IMR-90 (cell line): ENCODE results near the gene CLASP1. TPM values are rescaled to one million over a fixed set of nuclear protein-coding genes. Genes with fewer than 3 reads are reported as not detected.
"Not testable (repeated sequence)": the region's sequence is repeated elsewhere in the genome, so short reads cannot be mapped to it uniquely, and the experiment has no call there.

Experiments
- ATAC-seq: fragments of 200-7000 bp; cut with Tn5 transposase; 2 replicates; pipeline ENCODE4 v1.9.1; 2020; ENCODE audit warnings: low read depth, mild to moderate bottlenecking, moderate library complexity
- BruUV-seq: library from RNA; stranded (reverse); fragments of 400-500 nt; replicated peaks from 2 replicates; lab custom pipeline; 2021; lab: Mats Ljungman, UMichigan
- CTCF ChIA-PET: fragments of 300-600 bp; formaldehyde crosslinking; extraction: SDS; loops from one replicate; lab custom pipeline; 2021; ENCODE audit warnings: antibody characterized with exemption; lab: Yijun Ruan, JAX
- POLR2A ChIA-PET: fragments of 300-600 bp; sonication (Branson Sonifier 250); formaldehyde crosslinking; loops from one replicate; lab custom pipeline; 2022; ENCODE audit warnings: antibody characterized with exemption; ENCODE audit not compliant: unreplicated experiment; lab: Charles Lee
- DNase-seq: peaks from one replicate; pipeline ENCODE4 v3.0.0; 2013
- H2AFZ ChIP-seq: replicated peaks from 2 replicates; pipeline ENCODE3; 2013; ENCODE audit warnings: low read length, mild to moderate bottlenecking; ENCODE audit not compliant: poor library complexity
- H2AK5ac ChIP-seq: 2 replicates; pipeline ENCODE4 v1.6.1; 2013; ENCODE audit warnings: low read depth, low read length, inconsistent platforms
- H2AK9ac ChIP-seq: replicated peaks from 2 replicates; pipeline ENCODE3; 2013; ENCODE audit warnings: mild to moderate bottlenecking, low read depth, low read length, moderate library complexity; ENCODE audit not compliant: poor library complexity
- H2BK120ac ChIP-seq: 2 replicates; pipeline ENCODE4 v1.6.1; 2013; ENCODE audit warnings: low read depth, low read length, inconsistent platforms
- H2BK15ac ChIP-seq: 3 replicates; pipeline ENCODE4 v1.6.1; 2013; ENCODE audit warnings: low read depth, low read length, inconsistent platforms
- H2BK20ac ChIP-seq: 2 replicates; pipeline ENCODE4 v1.6.1; 2013; ENCODE audit warnings: low read depth, mild to moderate bottlenecking, inconsistent platforms, low read length, moderate library complexity
- H2BK5ac ChIP-seq: 2 replicates; pipeline ENCODE4 v1.6.1; 2013; ENCODE audit warnings: mild to moderate bottlenecking, low read depth, low read length, inconsistent platforms; ENCODE audit not compliant: poor library complexity, severe bottlenecking
- H3K14ac ChIP-seq: replicated peaks from 2 replicates; pipeline ENCODE4 v1.6.1; 2013; ENCODE audit warnings: low read depth, low read length, inconsistent platforms
- H3K18ac ChIP-seq: 2 replicates; pipeline ENCODE4 v1.6.1; 2013; ENCODE audit warnings: low read depth, low read length, control low read depth
- H3K23ac ChIP-seq: 2 replicates; pipeline ENCODE4 v1.6.1; 2013; ENCODE audit warnings: low read depth, low read length, inconsistent platforms
- H3K27ac ChIP-seq: 2 replicates; pipeline ENCODE4 v1.5.1; 2013; ENCODE audit warnings: mild to moderate bottlenecking, control low read depth, low read length; ENCODE audit not compliant: insufficient read depth
- H3K27me3 ChIP-seq: 2 replicates; pipeline ENCODE4 v1.6.1; 2013; ENCODE audit warnings: low read length; ENCODE audit not compliant: control insufficient read depth, insufficient read depth
- H3K36me3 ChIP-seq: 2 replicates; pipeline ENCODE4 v1.6.1; 2013; ENCODE audit warnings: low read length, mixed read lengths; ENCODE audit not compliant: control insufficient read depth, insufficient read depth
- H3K4ac ChIP-seq: 2 replicates; pipeline ENCODE4 v1.6.1; 2013; ENCODE audit warnings: low read depth, low read length, inconsistent platforms
- H3K4me1 ChIP-seq: 2 replicates; pipeline ENCODE4 v1.6.1; 2013; ENCODE audit warnings: low read length, mixed read lengths; ENCODE audit not compliant: control insufficient read depth, insufficient read depth
- H3K4me2 ChIP-seq: 2 replicates; pipeline ENCODE4 v1.6.1; 2013; ENCODE audit warnings: low read depth, mild to moderate bottlenecking, control low read depth, low read length, moderate library complexity
- H3K4me3 ChIP-seq: 2 replicates; pipeline ENCODE4 v1.5.1; 2013; ENCODE audit warnings: low read depth, mild to moderate bottlenecking, control low read depth, low read length, moderate library complexity; ENCODE audit not compliant: insufficient read depth
- H3K56ac ChIP-seq: 2 replicates; pipeline ENCODE4 v1.6.1; 2013; ENCODE audit warnings: low read length, inconsistent platforms; ENCODE audit not compliant: insufficient read depth; ENCODE audit errors: extremely low read depth
- H3K79me1 ChIP-seq, 2 experiments: 2 replicates each; pipeline ENCODE4 v1.6.1; 2013; ENCODE audit warnings: low read length in 2 of 2, inconsistent platforms in 1 of 2, low read depth in 1 of 2
- H3K9ac ChIP-seq: 2 replicates; pipeline ENCODE4 v1.6.1; 2013; ENCODE audit warnings: low read depth, low read length, control low read depth
- H3K9me1 ChIP-seq: 2 replicates; pipeline ENCODE4 v1.6.1; 2013; ENCODE audit warnings: low read length, inconsistent platforms; ENCODE audit not compliant: insufficient read depth
- H3K9me3 ChIP-seq: 2 replicates; pipeline ENCODE4 v1.6.1; 2013; ENCODE audit warnings: low read length; ENCODE audit not compliant: control insufficient read depth, insufficient read depth
- H4K20me1 ChIP-seq: 2 replicates; pipeline ENCODE4 v1.6.1; 2013; ENCODE audit warnings: low read length, inconsistent platforms; ENCODE audit not compliant: insufficient read depth
- H4K5ac ChIP-seq: 2 replicates; pipeline ENCODE4 v1.6.1; 2013; ENCODE audit warnings: mild to moderate bottlenecking, low read depth, low read length, control low read depth
- H4K8ac ChIP-seq, 2 experiments: 2 replicates each; pipeline ENCODE4 v1.6.1; 2013; ENCODE audit warnings: low read depth in 2 of 2, low read length in 2 of 2, control low read depth in 1 of 2, inconsistent platforms in 1 of 2
- H4K91ac ChIP-seq: 2 replicates; pipeline ENCODE4 v1.6.1; 2013; ENCODE audit warnings: low read depth, low read length, inconsistent platforms; ENCODE audit not compliant: insufficient read depth
- CEBPB ChIP-seq: IDR thresholded peaks from 2 replicates; pipeline ENCODE4 v1.6.1; 2012; ENCODE audit warnings: low read depth, low read length, improper control_type of control experiment
- ELK1 ChIP-seq: fragments of 150-350 bp; IDR thresholded peaks from 2 replicates; pipeline ENCODE4 v1.6.1; 2016; ENCODE audit warnings: low read depth, mild to moderate bottlenecking, low read length, moderate library complexity, borderline replicate concordance
- WGBS, 2 experiments: methylation state at CpG; one replicate each; pipeline versions ENCODE4 v1.1.5 to v1.1.7; 2013; ENCODE audit warnings: missing lambda C conversion rate in 2 of 2; ENCODE audit not compliant: insufficient read length in 1 of 2; ENCODE audit errors: extremely low coverage in 2 of 2; 5-methylcytosine and 5-hydroxymethylcytosine counted together
- dilution Hi-C: fragments of 300-500 bp; cut with HindIII; formaldehyde crosslinking; loops from one replicate; pipeline ENCODE4 v1.14.3; 2018; ENCODE audit warnings: low sequenced_read_pairs; ENCODE audit not compliant: unreplicated experiment
- in situ Hi-C: fragments of 300-500 bp; cut with MboI; formaldehyde crosslinking; loops from 3 replicates; pipeline ENCODE4 v1.14.3; 2019; ENCODE audit warnings: low sequenced_read_pairs, inconsistent platforms, mixed read lengths
- intact Hi-C: fragments of 100-400 bp; cut with micrococcal nuclease; formaldehyde crosslinking; loops from 2 replicates; pipeline ENCODE4 v1.10.0; 2022
- polyA plus RNA-seq, 3 experiments: library from polyadenylated mRNA; depleted of rRNA; stranded (reverse); fragments of >200 nt; gene quantifications; 2 replicates each; pipeline ENCODE4 v1.2.3, GENCODE V29; 2012; ENCODE audit warnings: low replicate concordance in 1 of 3
- total RNA-seq: library from RNA; depleted of rRNA; stranded (reverse); fragments of >200 nt; gene quantifications from 2 replicates; pipeline ENCODE4 v1.2.3, GENCODE V29; 2012

CLASP1 gene
- total and polyA plus RNA-seq, 2 of the 4 experiments (the other 2 are of a cell fraction), result 12.3 to 33.7 TPM

- Histone ChIP-seq H2BK5ac (peak overlapping the region; percentile 9), H2BK20ac (no peak overlapping the region), H4K8ac (no peak overlapping the region; a peak in 1 of 4 replicates), H3K4ac (0 out of 2 replicates have a peak overlapping the region, but pooled peaks have one; percentile 3), H3K4me1 (peaks cover 8% of the 10 kb centered on the region), H3K36me3 (peaks cover 14% of the 10 kb centered on the region), H3K4me3 (no peak overlapping the region), H3K23ac (no peak overlapping the region), H3K18ac (no peak overlapping the region; the same call in 1 of the 2 replicates), H3K27me3 (no peaks in the 10 kb centered on the region), H2BK120ac (no peak overlapping the region), H3K14ac (no peak overlapping the region), H4K5ac (no peak overlapping the region), H3K56ac (no peak overlapping the region), H3K27ac (peak overlapping the region; percentile 6; the same call in 1 of the 2 replicates), H3K9ac (no peak overlapping the region), H2BK15ac (no peak overlapping the region), H4K91ac (no peak overlapping the region), H2AK9ac (no peak overlapping the region), H4K20me1 (peaks cover 3% of the 10 kb centered on the region), H3K79me1 (peaks cover 4 to 19% of the 10 kb centered on the region in 2 experiments; a peak in 3 of 4 replicates), H3K9me3 (no peaks in the 10 kb centered on the region), H2AFZ (no peak overlapping the region), H3K4me2 (no peak overlapping the region), H3K9me1 (peaks cover 14% of the 10 kb centered on the region), H2AK5ac (peak overlapping the region; percentile 77; the same call in 1 of the 2 replicates)
- dilution Hi-C loops (no loop called here), in situ Hi-C loops (no loop called here), intact Hi-C loops (no loop called here)
- no TSS peak for BruUV-seq
- 0 out of 2 replicates have a peak, but pooled peaks have one; percentile 3 for TF ChIP-seq CEBPB
- no peak for TF ChIP-seq ELK1
- POLR2A ChIA-PET, result no interaction called here
- DNase-seq, result peak; percentile 69
- WGBS, 2 experiments, result 71% methylated on average over 1 of the region's 3 CpGs; no CpG with 5 or more reads in 1 of the 2 experiments
- peak; percentile 82 for ATAC-seq
- CTCF ChIA-PET, result interaction anchor here (1.0 to 1.5 kb wide), 3 partner anchors 10 to 20 kb away, joined by 3 to 8 read pairs (median 6); no protein-coding TSS in a partner anchor
These were observed 273.6 kb downstream of the CLASP1 start for GRCh38 chr2:121375621-121376159.

GRCh38 chr2:121374412-121375075, 274.7 kb downstream of the CLASP1 start:
- H2BK5ac ChIP-seq, H3K27ac ChIP-seq, H2BK20ac ChIP-seq, BruUV-seq, H3K4me2 ChIP-seq, H2AK9ac ChIP-seq, H3K9me3 ChIP-seq, H4K91ac ChIP-seq, H4K8ac ChIP-seq, H3K27me3 ChIP-seq, dilution Hi-C loops, ATAC-seq, H3K18ac ChIP-seq, H3K4me3 ChIP-seq, H2BK120ac ChIP-seq, H3K4me1 ChIP-seq, H3K14ac ChIP-seq, H4K5ac ChIP-seq, H4K20me1 ChIP-seq, H2AFZ ChIP-seq, H2BK15ac ChIP-seq, H2AK5ac ChIP-seq, intact Hi-C loops, H3K56ac ChIP-seq, H3K23ac ChIP-seq, H3K4ac ChIP-seq, H3K9ac ChIP-seq, DNase-seq: not testable (repeated sequence)
- H3K9me1 ChIP-seq, result peaks cover 14% of the 10 kb centered on the region
- WGBS, 2 experiments, result 100% methylated on average over 1 of the region's 5 CpGs; no CpG with 5 or more reads in 1 of the 2 experiments
- peaks cover 11% of the 10 kb centered on the region for H3K36me3 ChIP-seq
- in situ Hi-C loops, result loop anchor here (25.0 kb wide), 1 partner anchor 687 kb away; no protein-coding TSS in a partner anchor
- ChIA-PET CTCF (interaction anchor here (1.2 to 1.5 kb wide), 2 partner anchors 17 to 19 kb away, joined by 6 to 8 read pairs; no protein-coding TSS in a partner anchor), POLR2A (interaction anchor here (0.7 kb wide), 1 partner anchor 365 kb away, joined by 3 read pairs; no protein-coding TSS in a partner anchor)
- H3K79me1 ChIP-seq, result peaks cover 0 to 15% of the 10 kb centered on the region in 2 experiments; a peak in 2 of 4 replicates
